GM12878 (cell line): ENCODE results near the gene SLC38A3. TPM values are rescaled to one million over a fixed set of nuclear protein-coding genes. Genes with fewer than 3 reads are reported as not detected.

ENCODE experiments used
- ATAC-seq: fragments of 200-7000 bp; cut with Tn5 transposase; 3 replicates; pipeline ENCODE4 v1.9.1; 2020; ENCODE audit warnings: mild to moderate bottlenecking, moderate library complexity
- BruUV-seq: library from RNA; stranded (reverse); fragments of 400-500 nt; replicated peaks from 2 replicates; lab custom pipeline; 2021; lab: Mats Ljungman, UMichigan
- CTCF ChIA-PET: fragments of 300-600 bp; sonication (Branson Sonifier 250); formaldehyde crosslinking; extraction: SDS; loops from one replicate; lab custom pipeline; 2021; ENCODE audit warnings: inconsistent platforms; lab: Yijun Ruan, JAX
- POLR2A ChIA-PET: fragments of 350-600 bp; formaldehyde crosslinking; extraction: SDS; loops from one replicate; lab custom pipeline; 2021; ENCODE audit warnings: inconsistent platforms; lab: Charles Lee
- RAD21 ChIA-PET: fragments of 300-600 bp; sonication (Branson Sonifier 250); formaldehyde crosslinking; loops from one replicate; lab custom pipeline; 2023; ENCODE audit warnings: antibody characterized with exemption; ENCODE audit not compliant: unreplicated experiment; lab: Charles Lee
- SMC1A ChIA-PET: fragments of 300-600 bp; sonication (Branson Sonifier 250); formaldehyde crosslinking; loops from one replicate; lab custom pipeline; 2023; ENCODE audit not compliant: unreplicated experiment, uncharacterized antibody; lab: Charles Lee
- DNase-seq: peaks from one replicate; pipeline ENCODE4 v3.0.0-alpha.2; 2011; ENCODE audit warnings: low read depth, low spot score
- FAIRE-seq: peaks from 3 replicates; lab custom pipeline; 2011; peaks lifted over from hg19 to GRCh38; lab: Jason Lieb, UNC
- H2AFZ ChIP-seq: 2 replicates; pipeline ENCODE4 v1.6.0; 2011; ENCODE audit warnings: low read depth, low read length, control low read depth; ENCODE audit not compliant: control insufficient read depth
- H3K27ac ChIP-seq: 2 replicates; pipeline ENCODE4 v1.5.1; 2011; ENCODE audit warnings: control low read depth; ENCODE audit not compliant: control insufficient read depth, insufficient read depth
- H3K27me3 ChIP-seq, 2 experiments: replicated peaks in 1 of 2; 2 replicates each; pipeline versions ENCODE4 v1.6.0 to v1.6.1; 2011; ENCODE audit warnings: low read length in 1 of 2; ENCODE audit not compliant: control insufficient read depth in 2 of 2, insufficient read depth in 2 of 2
- H3K36me3 ChIP-seq, 2 experiments: 2 replicates each; pipeline ENCODE4 v1.5.1; 2011; ENCODE audit warnings: low read length in 1 of 2; ENCODE audit not compliant: control insufficient read depth in 2 of 2, insufficient read depth in 2 of 2
- H3K4me1 ChIP-seq: 2 replicates; pipeline ENCODE4 v1.6.1; 2011; ENCODE audit warnings: mild to moderate bottlenecking, low read length, moderate library complexity, mixed read lengths; ENCODE audit not compliant: control insufficient read depth, insufficient read depth
- H3K4me2 ChIP-seq: 2 replicates; pipeline ENCODE4 v1.6.0; 2011; ENCODE audit warnings: control low read depth; ENCODE audit not compliant: control insufficient read depth, insufficient read depth
- H3K4me3 ChIP-seq: fragments of 200-600 bp; sonication (generic); 2 replicates; pipeline ENCODE4 v1.5.1; 2016
- H3K79me2 ChIP-seq: 2 replicates; pipeline ENCODE4 v1.6.0; 2011; ENCODE audit warnings: low read length; ENCODE audit not compliant: control insufficient read depth, insufficient read depth
- H3K9ac ChIP-seq: 2 replicates; pipeline ENCODE4 v1.8.0; 2011; ENCODE audit warnings: low read length, control low read depth, mixed read lengths; ENCODE audit not compliant: control insufficient read depth, insufficient read depth
- H3K9me3 ChIP-seq: replicated peaks from 3 replicates; pipeline ENCODE4 v1.5.1; 2011; ENCODE audit warnings: mild to moderate bottlenecking, low read length; ENCODE audit not compliant: control insufficient read depth, insufficient read depth
- H4K20me1 ChIP-seq: 2 replicates; pipeline ENCODE4 v1.6.0; 2011; ENCODE audit not compliant: control insufficient read depth, insufficient read depth
- ASH2L ChIP-seq: fragments of 300-600, 200-600 bp; sonication (generic); IDR thresholded peaks from 2 replicates; pipeline ENCODE4 v1.6.1; 2017; ENCODE audit warnings: low read depth, mild to moderate bottlenecking, borderline replicate concordance
- ATF2 ChIP-seq: IDR thresholded peaks from 2 replicates; pipeline ENCODE4 v1.6.1; 2012; ENCODE audit warnings: low read length, inconsistent platforms
- BCL3 ChIP-seq: IDR thresholded peaks from 2 replicates; pipeline ENCODE4 v1.6.1; 2011; ENCODE audit warnings: borderline replicate concordance, low read depth, mild to moderate bottlenecking, moderate library complexity, low read length; ENCODE audit not compliant: insufficient read depth, poor library complexity, severe bottlenecking
- BHLHE40 ChIP-seq, 2 experiments: fragments of 450-650 bp in 1 of 2; IDR thresholded peaks; 2 replicates each; pipeline ENCODE4 v1.6.1; 2011 to 2017; ENCODE audit warnings: low read depth in 2 of 2, borderline replicate concordance in 1 of 2, improper control_type of control experiment in 1 of 2, low read length in 1 of 2, mild to moderate bottlenecking in 1 of 2
- BRCA1 ChIP-seq: IDR thresholded peaks from 2 replicates; pipeline ENCODE4 v1.6.1; 2011; ENCODE audit warnings: low read depth, low read length, improper control_type of control experiment
- CREM ChIP-seq: IDR thresholded peaks from 2 replicates; pipeline ENCODE4 v1.6.1; 2014; ENCODE audit warnings: antibody characterized with exemption, low read depth
- ETV6 ChIP-seq, 2 experiments: fragments of 450-650 bp in 1 of 2; IDR thresholded peaks in 1 of 2; conservative IDR thresholded peaks in 1 of 2; 2 replicates each; pipeline ENCODE4 v1.6.1; 2014; ENCODE audit warnings: antibody characterized with exemption in 1 of 2, borderline replicate concordance in 1 of 2, low read depth in 1 of 2, mild to moderate bottlenecking in 1 of 2, moderate library complexity in 1 of 2
- KLF5 ChIP-seq: fragments of 450-650 bp; IDR thresholded peaks from 2 replicates; pipeline ENCODE4 v1.6.1; 2014; ENCODE audit warnings: mild to moderate bottlenecking; ENCODE audit not compliant: partially characterized antibody
- MTA3 ChIP-seq: IDR thresholded peaks from 2 replicates; pipeline ENCODE4 v1.6.1; 2012; ENCODE audit warnings: low read length, inconsistent platforms, borderline replicate concordance
- NRF1 ChIP-seq: conservative IDR thresholded peaks from 2 replicates; pipeline ENCODE4 v1.6.1; 2011; ENCODE audit warnings: mild to moderate bottlenecking, low read depth, low read length, improper control_type of control experiment
- POLR2A ChIP-seq: IDR thresholded peaks from 2 replicates; pipeline ENCODE4 v1.6.1; 2011; ENCODE audit warnings: low read depth, mild to moderate bottlenecking, low read length
- SRF ChIP-seq, 2 experiments: IDR thresholded peaks; 2 replicates each; pipeline ENCODE4 v1.6.1; 2011; ENCODE audit warnings: low read depth in 2 of 2, low read length in 2 of 2, mild to moderate bottlenecking in 1 of 2, moderate library complexity in 1 of 2
- SUZ12 ChIP-seq: fragments of 200-600 bp; sonication (generic); IDR thresholded peaks from one replicate; pipeline ENCODE4 v1.6.1; 2018; ENCODE audit warnings: antibody characterized with exemption, mild to moderate bottlenecking; ENCODE audit not compliant: unreplicated experiment
- TBL1XR1 ChIP-seq: IDR thresholded peaks from 2 replicates; pipeline ENCODE4 v1.6.1; 2012; ENCODE audit warnings: low read depth, low read length, improper control_type of control experiment
- ZNF207 ChIP-seq: fragments of 450-650 bp; IDR thresholded peaks from 2 replicates; pipeline ENCODE4 v1.6.1; 2014; ENCODE audit warnings: antibody characterized with exemption, mild to moderate bottlenecking, borderline replicate concordance
- ZNF622 ChIP-seq: fragments of 450-650 bp; IDR thresholded peaks from 2 replicates; pipeline ENCODE4 v1.6.1; 2017; ENCODE audit warnings: mild to moderate bottlenecking, inconsistent platforms
- WGBS: methylation state at CpG from one replicate; pipeline ENCODE4 v1.1.6; 2016; ENCODE audit warnings: low lambda C conversion rate; ENCODE audit not compliant: insufficient replicate concordance, insufficient coverage; ENCODE audit errors: missing lambda C conversion rate; 5-methylcytosine and 5-hydroxymethylcytosine counted together
- in situ Hi-C: fragments of 300-500 bp; cut with MboI; formaldehyde crosslinking; loops from 9 replicates; pipeline ENCODE4 v1.14.3; 2018; ENCODE audit warnings: mixed read lengths
- intact Hi-C: fragments of 100-400 bp; cut with micrococcal nuclease; formaldehyde crosslinking; loops from one replicate; pipeline ENCODE4 v1.14.2; 2022; ENCODE audit not compliant: unreplicated experiment
- polyA plus RNA-seq, 11 experiments: library from polyadenylated mRNA; depleted of rRNA in 4 of 11; unstranded in 6 of 11; stranded (reverse) in 5 of 11; fragments of >200 nt; fragmentation: Nextera tagmentation in 4 of 11; fragmentation: Illumina TruSeq in 1 of 11; extraction: Ambion mirVana in 4 of 11; extraction: Trizol in 1 of 11; gene quantifications; 1 replicate in 1 of 11; 2 replicates in 10 of 11; pipeline versions ENCODE4 v1.2.1 to v1.2.3, GENCODE V29; 2011 to 2016; ENCODE audit warnings: inconsistent platforms in 2 of 11, missing spikeins in 2 of 11, low read depth in 1 of 11
- total RNA-seq, 4 experiments: library from RNA; depleted of rRNA in 3 of 4; stranded (reverse); fragments of >200 nt in 3 of 4; fragmentation: Illumina TruSeq in 1 of 4; extraction: Trizol in 1 of 4; gene quantifications; 2 replicates each; pipeline versions ENCODE4 v1.2.1 to v1.2.3, GENCODE V29; 2013 to 2021

The SLC38A3 gene
- total and polyA plus RNA-seq, 10 of the 15 experiments (the other 5 are each of a cell fraction or from before 2014, with no cell fraction given) = 0.14 TPM; not detected in 9

- SMC1A ChIA-PET = no interaction called here
- no peaks in the 10 kb centered on the region for H3K27me3 ChIP-seq
- RAD21 ChIA-PET = no interaction called here
- H2AFZ ChIP-seq = no peak overlapping the region
- no peak overlapping the region for H3K4me2 ChIP-seq
- FAIRE-seq = no peak
- POLR2A ChIA-PET = no interaction called here
- TF ChIP-seq TBL1XR1 = no peak
- no peak for TF ChIP-seq KLF5
- TF ChIP-seq BCL3 = no peak
- no peak for TF ChIP-seq SUZ12
- TF ChIP-seq POLR2A = no peak
- no peak for TF ChIP-seq BRCA1
- TF ChIP-seq MTA3 = no peak
- TF ChIP-seq BHLHE40 (IDR thresholded peaks at IDR 0.05; ENCODE audit: borderline replicate concordance in 1 of 2, low read depth in 2 of 2, low read length in 1 of 2) = no peak
- no peak for TF ChIP-seq ASH2L
- TF ChIP-seq NRF1 = no peak
- no peak for TF ChIP-seq ATF2
- TF ChIP-seq SRF (IDR thresholded peaks at IDR 0.05; ENCODE audit: low read depth in 2 of 2, low read length in 2 of 2) = no peak
- no peak for TF ChIP-seq ETV6 (conservative IDR thresholded peaks at IDR 0.05 in 1 of 2, IDR thresholded peaks at IDR 0.05 in 1 of 2; ENCODE audit: borderline replicate concordance in 1 of 2, low read depth in 1 of 2)
- no peak for TF ChIP-seq ZNF207
- no peak for TF ChIP-seq ZNF622
- no peak for TF ChIP-seq CREM
- TF ChIP-seq, all 136 proteins: peak for 0
- Histone ChIP-seq H3K27ac (no peak overlapping the region), H3K9me3 (no peaks in the 10 kb centered on the region), H3K4me1 (no peaks in the 10 kb centered on the region), H3K4me3 (no peak overlapping the region), H4K20me1 (no peaks in the 10 kb centered on the region), H3K9ac (no peak overlapping the region), H3K36me3 (no peaks in the 10 kb centered on the region), H3K79me2 (no peaks in the 10 kb centered on the region)
- CTCF ChIA-PET = no interaction called here
- ATAC-seq (peak; percentile 27), DNase-seq (no peak)
- BruUV-seq = no TSS peak
- WGBS = 62% methylated on average over 11 of the region's 17 CpGs
- intact Hi-C loops = no loop called here
- in situ Hi-C loops = no loop called here
Measured at GRCh38 chr3:50174947-50175524, 30.0 kb upstream of the SLC38A3 start.
